ENCODE measurements around the gene ADPRH. TPM values are rescaled to one million over a fixed set of nuclear protein-coding genes. Genes with fewer than 3 reads are reported as not detected.

ADPRH gene
- total and polyA plus RNA-seq, 2 of the 4 experiments (the other 2 are of a cell fraction) = under 0.01 to 0.12 TPM

DNA sequence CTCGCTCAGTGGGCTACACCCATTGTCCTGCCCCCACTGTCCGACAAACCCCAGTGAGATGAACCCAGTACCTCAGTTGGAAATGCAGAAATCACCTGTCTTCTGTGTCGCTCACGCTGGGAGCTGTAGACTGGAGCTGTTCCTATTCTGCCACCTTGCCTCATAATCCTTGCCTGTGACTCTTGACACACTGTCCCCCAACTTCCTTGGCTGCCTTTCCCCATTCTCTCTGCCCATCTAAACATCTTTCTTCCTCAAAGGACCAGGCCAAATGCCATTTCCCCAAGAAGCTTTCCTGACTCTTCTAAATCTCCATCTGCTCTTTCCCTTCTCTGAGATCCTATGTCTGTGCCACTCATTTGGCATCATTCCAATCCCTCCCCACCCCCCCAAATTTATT, 10.1 kb upstream of the ADPRH start:
- CTCF ChIA-PET = no interaction called here

More for the DNA sequence above, 10.1 kb upstream of the ADPRH start:
- Histone ChIP-seq H3K23ac (ENCODE audit: low read depth, low read length) (no peak overlapping the region), H3K4me2 (ENCODE audit: low read depth, low read length) (no peak overlapping the region), H2AFZ (replicated peaks; ENCODE audit: low read length, poor library complexity) (no peak overlapping the region), H3K18ac (ENCODE audit: low read depth, low read length) (no peak overlapping the region), H3K4me1 (ENCODE audit: control insufficient read depth, insufficient read depth, low read length) (no peaks in the 10 kb centered on the region), H2BK5ac (ENCODE audit: low read depth, low read length, poor library complexity, severe bottlenecking) (no peak overlapping the region), H4K8ac (ENCODE audit: low read depth in 2 of 2, low read length in 2 of 2) (no peak overlapping the region), H3K4ac (ENCODE audit: low read depth, low read length) (no peak overlapping the region), H4K20me1 (ENCODE audit: insufficient read depth, low read length) (no peaks in the 10 kb centered on the region), H2BK20ac (ENCODE audit: low read depth, low read length) (no peak overlapping the region), H3K14ac (replicated peaks; ENCODE audit: low read depth, low read length) (no peak overlapping the region), H3K79me1 (ENCODE audit: low read depth in 1 of 2, low read length in 2 of 2) (no peaks in the 10 kb centered on the region), H4K5ac (ENCODE audit: low read depth, low read length) (no peak overlapping the region), H2BK120ac (ENCODE audit: low read depth, low read length) (no peak overlapping the region), H2AK5ac (ENCODE audit: low read depth, low read length) (no peak overlapping the region), H3K36me3 (ENCODE audit: control insufficient read depth, insufficient read depth, low read length) (no peaks in the 10 kb centered on the region), H2AK9ac (replicated peaks; ENCODE audit: low read depth, low read length, poor library complexity) (no peak overlapping the region), H4K91ac (ENCODE audit: insufficient read depth, low read depth, low read length) (no peak overlapping the region), H2BK15ac (ENCODE audit: low read depth, low read length) (no peak overlapping the region), H3K27ac (ENCODE audit: insufficient read depth, low read length) (no peak overlapping the region), H3K9me1 (ENCODE audit: insufficient read depth, low read length) (no peaks in the 10 kb centered on the region), H3K56ac (ENCODE audit: extremely low read depth, insufficient read depth, low read length) (no peak overlapping the region), H3K9me3 (ENCODE audit: control insufficient read depth, insufficient read depth, low read length) (no peaks in the 10 kb centered on the region), H3K9ac (ENCODE audit: low read depth, low read length) (no peak overlapping the region), H3K27me3 (ENCODE audit: control insufficient read depth, insufficient read depth, low read length) (peaks cover 4% of the 10 kb centered on the region; the same call in 1 of the 2 replicates), H3K4me3 (ENCODE audit: insufficient read depth, low read depth, low read length) (no peak overlapping the region)
- POLR2A ChIA-PET (ENCODE audit: unreplicated experiment) = no interaction called here
- TF ChIP-seq BHLHE40 (IDR thresholded peaks at IDR 0.05; ENCODE audit: low read depth, low read length) = no peak
- no peak for TF ChIP-seq RFX5 (IDR thresholded peaks at IDR 0.05; ENCODE audit: low read depth, low read length)
- TF ChIP-seq CEBPB (IDR thresholded peaks at IDR 0.05; ENCODE audit: low read depth, low read length) = no peak
- TF ChIP-seq FOS (IDR thresholded peaks at IDR 0.05; ENCODE audit: low read depth, low read length) = no peak
- TF ChIP-seq RAD21 (IDR thresholded peaks at IDR 0.05; ENCODE audit: low read length) = no peak
- TF ChIP-seq, protein P1, sequence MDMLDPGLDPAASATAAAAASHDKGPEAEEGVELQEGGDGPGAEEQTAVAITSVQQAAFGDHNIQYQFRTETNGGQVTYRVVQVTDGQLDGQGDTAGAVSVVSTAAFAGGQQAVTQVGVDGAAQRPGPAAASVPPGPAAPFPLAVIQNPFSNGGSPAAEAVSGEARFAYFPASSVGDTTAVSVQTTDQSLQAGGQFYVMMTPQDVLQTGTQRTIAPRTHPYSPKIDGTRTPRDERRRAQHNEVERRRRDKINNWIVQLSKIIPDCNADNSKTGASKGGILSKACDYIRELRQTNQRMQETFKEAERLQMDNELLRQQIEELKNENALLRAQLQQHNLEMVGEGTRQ (IDR thresholded peaks at IDR 0.05; ENCODE audit: low read depth, low read length) = no peak
- TF ChIP-seq SMC3 (IDR thresholded peaks at IDR 0.05; ENCODE audit: low read depth, low read length) = no peak
- TF ChIP-seq, protein P2, sequence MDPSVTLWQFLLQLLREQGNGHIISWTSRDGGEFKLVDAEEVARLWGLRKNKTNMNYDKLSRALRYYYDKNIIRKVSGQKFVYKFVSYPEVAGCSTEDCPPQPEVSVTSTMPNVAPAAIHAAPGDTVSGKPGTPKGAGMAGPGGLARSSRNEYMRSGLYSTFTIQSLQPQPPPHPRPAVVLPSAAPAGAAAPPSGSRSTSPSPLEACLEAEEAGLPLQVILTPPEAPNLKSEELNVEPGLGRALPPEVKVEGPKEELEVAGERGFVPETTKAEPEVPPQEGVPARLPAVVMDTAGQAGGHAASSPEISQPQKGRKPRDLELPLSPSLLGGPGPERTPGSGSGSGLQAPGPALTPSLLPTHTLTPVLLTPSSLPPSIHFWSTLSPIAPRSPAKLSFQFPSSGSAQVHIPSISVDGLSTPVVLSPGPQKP (IDR thresholded peaks at IDR 0.05; ENCODE audit: borderline replicate concordance, low read depth, low read length) = no peak
- no peak for TF ChIP-seq MXI1 (IDR thresholded peaks at IDR 0.05; ENCODE audit: borderline replicate concordance, low read depth, low read length)
- TF ChIP-seq RCOR1 (IDR thresholded peaks at IDR 0.05; ENCODE audit: insufficient replicate concordance, low read length) = no peak
- TF ChIP-seq, protein P3, sequence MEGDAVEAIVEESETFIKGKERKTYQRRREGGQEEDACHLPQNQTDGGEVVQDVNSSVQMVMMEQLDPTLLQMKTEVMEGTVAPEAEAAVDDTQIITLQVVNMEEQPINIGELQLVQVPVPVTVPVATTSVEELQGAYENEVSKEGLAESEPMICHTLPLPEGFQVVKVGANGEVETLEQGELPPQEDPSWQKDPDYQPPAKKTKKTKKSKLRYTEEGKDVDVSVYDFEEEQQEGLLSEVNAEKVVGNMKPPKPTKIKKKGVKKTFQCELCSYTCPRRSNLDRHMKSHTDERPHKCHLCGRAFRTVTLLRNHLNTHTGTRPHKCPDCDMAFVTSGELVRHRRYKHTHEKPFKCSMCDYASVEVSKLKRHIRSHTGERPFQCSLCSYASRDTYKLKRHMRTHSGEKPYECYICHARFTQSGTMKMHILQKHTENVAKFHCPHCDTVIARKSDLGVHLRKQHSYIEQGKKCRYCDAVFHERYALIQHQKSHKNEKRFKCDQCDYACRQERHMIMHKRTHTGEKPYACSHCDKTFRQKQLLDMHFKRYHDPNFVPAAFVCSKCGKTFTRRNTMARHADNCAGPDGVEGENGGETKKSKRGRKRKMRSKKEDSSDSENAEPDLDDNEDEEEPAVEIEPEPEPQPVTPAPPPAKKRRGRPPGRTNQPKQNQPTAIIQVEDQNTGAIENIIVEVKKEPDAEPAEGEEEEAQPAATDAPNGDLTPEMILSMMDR (conservative IDR thresholded peaks at IDR 0.05; ENCODE audit: low read depth, low read length) = no peak
- no peak for TF ChIP-seq NFE2L2 (IDR thresholded peaks at IDR 0.05; ENCODE audit: low read depth, low read length)
- intact Hi-C loops (cut with micrococcal nuclease) (no loop called here), in situ Hi-C loops (cut with MboI; ENCODE audit: low sequenced_read_pairs) (no loop called here), dilution Hi-C loops (cut with HindIII; ENCODE audit: low sequenced_read_pairs, unreplicated experiment) (no loop called here)
- BruUV-seq (replicated peaks) = no TSS peak
- DNase-seq (no peak), ATAC-seq (ENCODE audit: low read depth) (no peak)
- WGBS, 2 experiments (ENCODE audit: extremely low coverage in 2 of 2, insufficient read length in 1 of 2) = 83% methylated on average over 3 of the region's 4 CpGs; no CpG with 5 or more reads in 1 of the 2 experiments
